Heart left ventricle (tissue), 13 donors: ENCODE results near the gene CDC16.

Experiments used
- CTCF ChIP-seq, 12 donors: fragments of 200-600 bp; sonication (generic) in 4 of 12; IDR thresholded peaks; one replicate each; pipeline versions ENCODE4 v1.5.0 to v1.8.0; 2018 to 2022; ENCODE audit warnings: antibody characterized with exemption in 12 of 12, mild to moderate bottlenecking in 5 of 12
- POLR2A ChIP-seq, 2 donors: fragments of 450-650 bp; IDR thresholded peaks; one replicate each; pipeline ENCODE4 v1.6.1; 2017; ENCODE audit warnings: antibody characterized with exemption in 2 of 2, mild to moderate bottlenecking in 2 of 2, moderate library complexity in 2 of 2
- donor health status: ischemic (EF 13 %, LVEDD 7.1; RV severe dilation, severe dysfunction).
- donor health status: DM: no; HTN: yes; CAD: no.
- donor health status: DM: no; HTN: no; CAD: no.
- donor health status: ischemic (EF 25% LVEDD 6.9; RV normal size, moderate dysfunction).
- donor health status: ischemic (EF 25% LVEDD 5.7; RV mildly dilated, moderate dysfunction).
- donor health status: ischemic (EF 35%, LVEDD 5.7; RV mildly dilated, moderate dysfunction).
- donor health status: nonischemic (EF 11% LVEDD 7.7; RV severe dilation, severe dysfunction).
- donor health status: DM: yes; HTN: yes; CAD: no.
- donor health status: PGD.
- donor health status: ischemic (EF 29% LVEDD 5.4; RV normal size, mild dysfunction).
- donor health status: nonischemic (EF 23%, LVEDD 6.1; RV moderate dilation, normal function).

DNA sequence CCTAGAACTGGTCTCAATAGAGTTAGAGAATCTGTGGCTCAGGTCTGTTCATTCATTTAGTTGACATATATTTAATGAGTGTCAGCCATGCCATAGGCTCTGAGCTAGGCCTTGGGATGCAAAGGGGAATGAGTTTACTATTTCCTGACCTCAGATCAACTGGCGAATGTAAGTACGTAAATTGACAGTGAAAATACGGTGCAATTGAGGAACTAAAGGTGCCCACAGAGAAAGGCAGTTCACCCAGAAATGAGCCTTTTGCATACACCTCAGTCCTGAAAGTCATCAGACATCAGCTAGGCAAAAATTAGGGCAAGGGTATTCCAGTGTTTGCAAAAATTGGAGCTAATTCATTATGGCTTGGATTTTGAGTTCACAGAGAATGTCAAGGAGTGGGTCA lies 26.1 kb downstream of the CDC16 start:
- TF ChIP-seq CTCF (IDR thresholded peaks at IDR 0.05), result no peak
- TF ChIP-seq POLR2A (IDR thresholded peaks at IDR 0.05), result no peak
